GM12878 (cell line): Measurements from ENCODE around the gene MSI2. TPM values are rescaled to one million over a fixed set of nuclear protein-coding genes. Genes with fewer than 3 reads are reported as not detected.

ENCODE experiments used
- ATAC-seq: fragments of 200-7000 bp; cut with Tn5 transposase; 3 replicates; pipeline ENCODE4 v1.9.1; 2020; ENCODE audit warnings: mild to moderate bottlenecking, moderate library complexity
- BruUV-seq: library from RNA; stranded (reverse); fragments of 400-500 nt; replicated peaks from 2 replicates; lab custom pipeline; 2021; lab: Mats Ljungman, UMichigan
- CTCF ChIA-PET: fragments of 300-600 bp; sonication (Branson Sonifier 250); formaldehyde crosslinking; extraction: SDS; loops from one replicate; lab custom pipeline; 2021; ENCODE audit warnings: inconsistent platforms; lab: Yijun Ruan, JAX
- POLR2A ChIA-PET: fragments of 350-600 bp; formaldehyde crosslinking; extraction: SDS; loops from one replicate; lab custom pipeline; 2021; ENCODE audit warnings: inconsistent platforms; lab: Charles Lee
- RAD21 ChIA-PET: fragments of 300-600 bp; sonication (Branson Sonifier 250); formaldehyde crosslinking; loops from one replicate; lab custom pipeline; 2023; ENCODE audit warnings: antibody characterized with exemption; ENCODE audit not compliant: unreplicated experiment; lab: Charles Lee
- SMC1A ChIA-PET: fragments of 300-600 bp; sonication (Branson Sonifier 250); formaldehyde crosslinking; loops from one replicate; lab custom pipeline; 2023; ENCODE audit not compliant: unreplicated experiment, uncharacterized antibody; lab: Charles Lee
- DNase-seq: peaks from one replicate; pipeline ENCODE4 v3.0.0-alpha.2; 2011; ENCODE audit warnings: low read depth, low spot score
- FAIRE-seq: peaks from 3 replicates; lab custom pipeline; 2011; peaks lifted over from hg19 to GRCh38; lab: Jason Lieb, UNC
- H2AFZ ChIP-seq: 2 replicates; pipeline ENCODE4 v1.6.0; 2011; ENCODE audit warnings: low read depth, low read length, control low read depth; ENCODE audit not compliant: control insufficient read depth
- H3K27ac ChIP-seq: 2 replicates; pipeline ENCODE4 v1.5.1; 2011; ENCODE audit warnings: control low read depth; ENCODE audit not compliant: control insufficient read depth, insufficient read depth
- H3K27me3 ChIP-seq, 2 experiments: replicated peaks in 1 of 2; 2 replicates each; pipeline versions ENCODE4 v1.6.0 to v1.6.1; 2011; ENCODE audit warnings: low read length in 1 of 2; ENCODE audit not compliant: control insufficient read depth in 2 of 2, insufficient read depth in 2 of 2
- H3K36me3 ChIP-seq, 2 experiments: 2 replicates each; pipeline ENCODE4 v1.5.1; 2011; ENCODE audit warnings: low read length in 1 of 2; ENCODE audit not compliant: control insufficient read depth in 2 of 2, insufficient read depth in 2 of 2
- H3K4me1 ChIP-seq: 2 replicates; pipeline ENCODE4 v1.6.1; 2011; ENCODE audit warnings: mild to moderate bottlenecking, low read length, moderate library complexity, mixed read lengths; ENCODE audit not compliant: control insufficient read depth, insufficient read depth
- H3K4me2 ChIP-seq: 2 replicates; pipeline ENCODE4 v1.6.0; 2011; ENCODE audit warnings: control low read depth; ENCODE audit not compliant: control insufficient read depth, insufficient read depth
- H3K4me3 ChIP-seq: fragments of 200-600 bp; sonication (generic); 2 replicates; pipeline ENCODE4 v1.5.1; 2016
- H3K79me2 ChIP-seq: 2 replicates; pipeline ENCODE4 v1.6.0; 2011; ENCODE audit warnings: low read length; ENCODE audit not compliant: control insufficient read depth, insufficient read depth
- H3K9ac ChIP-seq: 2 replicates; pipeline ENCODE4 v1.8.0; 2011; ENCODE audit warnings: low read length, control low read depth, mixed read lengths; ENCODE audit not compliant: control insufficient read depth, insufficient read depth
- H3K9me3 ChIP-seq: replicated peaks from 3 replicates; pipeline ENCODE4 v1.5.1; 2011; ENCODE audit warnings: mild to moderate bottlenecking, low read length; ENCODE audit not compliant: control insufficient read depth, insufficient read depth
- H4K20me1 ChIP-seq: 2 replicates; pipeline ENCODE4 v1.6.0; 2011; ENCODE audit not compliant: control insufficient read depth, insufficient read depth
- BACH1 ChIP-seq: fragments of 450-650 bp; IDR thresholded peaks from 2 replicates; pipeline ENCODE4 v1.6.1; 2017; ENCODE audit warnings: mild to moderate bottlenecking, borderline replicate concordance
- CHD1 ChIP-seq: IDR thresholded peaks from 2 replicates; pipeline ENCODE4 v1.6.1; 2012; ENCODE audit warnings: low read depth, low read length, improper control_type of control experiment
- CREB1 ChIP-seq: IDR thresholded peaks from 2 replicates; pipeline ENCODE4 v1.6.1; 2012; ENCODE audit warnings: low read depth, mild to moderate bottlenecking, inconsistent platforms
- E2F4 ChIP-seq: IDR thresholded peaks from 2 replicates; pipeline ENCODE4 v1.6.1; 2012; ENCODE audit warnings: low read depth, low read length, improper control_type of control experiment
- EED ChIP-seq: sonication (generic); IDR thresholded peaks from 2 replicates; pipeline ENCODE4 v1.6.1; 2016; ENCODE audit warnings: antibody characterized with exemption, low read depth
- EGR1 ChIP-seq, 2 experiments: IDR thresholded peaks; 1 replicate in 1 of 2; 2 replicates in 1 of 2; pipeline ENCODE4 v1.6.1; 2011 to 2012; ENCODE audit warnings: low read depth in 2 of 2, low read length in 2 of 2, borderline replicate concordance in 1 of 2, mild to moderate bottlenecking in 1 of 2, moderate library complexity in 1 of 2
- ETV6 ChIP-seq, 2 experiments: fragments of 450-650 bp in 1 of 2; IDR thresholded peaks in 1 of 2; conservative IDR thresholded peaks in 1 of 2; 2 replicates each; pipeline ENCODE4 v1.6.1; 2014; ENCODE audit warnings: antibody characterized with exemption in 1 of 2, borderline replicate concordance in 1 of 2, low read depth in 1 of 2, mild to moderate bottlenecking in 1 of 2, moderate library complexity in 1 of 2
- IRF3 ChIP-seq: fragments of 450-650 bp; IDR thresholded peaks from 2 replicates; pipeline ENCODE4 v1.6.1; 2014; ENCODE audit warnings: mild to moderate bottlenecking
- IRF5 ChIP-seq: fragments of 450-650 bp; IDR thresholded peaks from 2 replicates; pipeline ENCODE4 v1.6.1; 2017; ENCODE audit warnings: borderline replicate concordance
- KDM1A ChIP-seq: fragments of 200-600 bp; sonication (generic); IDR thresholded peaks from 2 replicates; pipeline ENCODE4 v1.6.1; 2016; ENCODE audit warnings: borderline replicate concordance
- MEF2A ChIP-seq: IDR thresholded peaks from 2 replicates; pipeline ENCODE4 v1.6.1; 2011; ENCODE audit warnings: low read depth, mild to moderate bottlenecking, low read length, moderate library complexity; ENCODE audit not compliant: insufficient read depth
- MYB ChIP-seq: fragments of 150-350 bp; IDR thresholded peaks from 2 replicates; pipeline ENCODE4 v1.6.1; 2014; ENCODE audit warnings: mild to moderate bottlenecking, low read depth, low read length, borderline replicate concordance
- NR2F1 ChIP-seq: fragments of 450-650 bp; conservative IDR thresholded peaks from 2 replicates; pipeline ENCODE4 v1.6.1; 2017; ENCODE audit warnings: mild to moderate bottlenecking
- RELA ChIP-seq: fragments of 450-650 bp; IDR thresholded peaks from 2 replicates; pipeline ENCODE4 v1.8.0; 2014; ENCODE audit warnings: borderline replicate concordance; ENCODE audit not compliant: partially characterized antibody
- SMAD1 ChIP-seq: fragments of 450-650 bp; IDR thresholded peaks from 2 replicates; pipeline ENCODE4 v1.6.1; 2018; ENCODE audit warnings: mild to moderate bottlenecking, low read depth; ENCODE audit not compliant: partially characterized antibody
- TARDBP ChIP-seq: IDR thresholded peaks from 2 replicates; pipeline ENCODE4 v1.6.1; 2016; ENCODE audit warnings: borderline replicate concordance
- YBX1 ChIP-seq: fragments of 450-650 bp; IDR thresholded peaks from 2 replicates; pipeline ENCODE4 v1.6.1; 2016; ENCODE audit warnings: antibody characterized with exemption
- WGBS: methylation state at CpG from one replicate; pipeline ENCODE4 v1.1.6; 2016; ENCODE audit warnings: low lambda C conversion rate; ENCODE audit not compliant: insufficient replicate concordance, insufficient coverage; ENCODE audit errors: missing lambda C conversion rate; 5-methylcytosine and 5-hydroxymethylcytosine counted together
- in situ Hi-C: fragments of 300-500 bp; cut with MboI; formaldehyde crosslinking; loops from 9 replicates; pipeline ENCODE4 v1.14.3; 2018; ENCODE audit warnings: mixed read lengths
- intact Hi-C: fragments of 100-400 bp; cut with micrococcal nuclease; formaldehyde crosslinking; loops from one replicate; pipeline ENCODE4 v1.14.2; 2022; ENCODE audit not compliant: unreplicated experiment
- polyA plus RNA-seq, 11 experiments: library from polyadenylated mRNA; depleted of rRNA in 4 of 11; unstranded in 6 of 11; stranded (reverse) in 5 of 11; fragments of >200 nt; fragmentation: Nextera tagmentation in 4 of 11; fragmentation: Illumina TruSeq in 1 of 11; extraction: Ambion mirVana in 4 of 11; extraction: Trizol in 1 of 11; gene quantifications; 1 replicate in 1 of 11; 2 replicates in 10 of 11; pipeline versions ENCODE4 v1.2.1 to v1.2.3, GENCODE V29; 2011 to 2016; ENCODE audit warnings: inconsistent platforms in 2 of 11, missing spikeins in 2 of 11, low read depth in 1 of 11
- total RNA-seq, 4 experiments: library from RNA; depleted of rRNA in 3 of 4; stranded (reverse); fragments of >200 nt in 3 of 4; fragmentation: Illumina TruSeq in 1 of 4; extraction: Trizol in 1 of 4; gene quantifications; 2 replicates each; pipeline versions ENCODE4 v1.2.1 to v1.2.3, GENCODE V29; 2013 to 2021
- TF ChIP-seq, protein P1 (sequence below): fragments of 450-650 bp; IDR thresholded peaks from 2 replicates; pipeline ENCODE4 v1.6.1; 2018; ENCODE audit warnings: borderline replicate concordance, mild to moderate bottlenecking; ENCODE audit not compliant: partially characterized antibody

Gene MSI2
- total and polyA plus RNA-seq, 10 of the 15 experiments (the other 5 are each of a cell fraction or from before 2014, with no cell fraction given) = 6.1 to 76.1 (median 42.0) TPM

DNA sequence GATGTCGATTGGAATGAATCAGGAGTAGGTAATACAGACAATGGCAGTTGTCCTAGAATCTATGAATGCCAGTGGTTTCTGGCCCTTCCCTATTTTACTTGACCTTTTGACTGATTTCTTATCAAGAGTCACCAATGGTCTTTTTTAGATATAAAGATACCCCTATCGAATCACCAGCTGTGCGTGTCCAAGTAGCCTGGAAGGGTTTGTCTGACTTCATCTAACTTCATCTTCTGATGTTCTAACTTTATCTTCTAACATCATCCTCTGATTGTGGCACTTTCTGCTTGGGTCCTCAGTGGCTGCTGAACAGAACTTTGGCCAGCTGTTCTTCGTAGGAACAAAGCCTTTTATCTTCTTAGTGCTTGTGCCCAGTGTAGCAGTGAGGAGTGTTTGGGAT lies 129.7 kb downstream of the MSI2 start:
- SMC1A ChIA-PET = interaction anchor here (2.8 kb wide), 1 partner anchor 13 kb away, joined by 16 read pairs; no protein-coding TSS in a partner anchor
- RAD21 ChIA-PET = no interaction called here
- peaks cover 1 to 2% of the 10 kb centered on the region in 2 experiments; a peak in 2 of 4 replicates for H3K36me3 ChIP-seq
- peaks cover 10% of the 10 kb centered on the region; the same call in 1 of the 3 replicates for H3K9me3 ChIP-seq
- CTCF ChIA-PET = interaction anchor here (2.2 kb wide), 1 partner anchor 13 kb away, joined by 9 read pairs; no protein-coding TSS in a partner anchor
- POLR2A ChIA-PET = no interaction called here
- TF ChIP-seq EGR1 (IDR thresholded peaks at IDR 0.05; ENCODE audit: borderline replicate concordance in 1 of 2, low read depth in 2 of 2, low read length in 2 of 2) (no peak), TARDBP (no peak), IRF5 (no peak), CHD1 (no peak), MEF2A (no peak), KDM1A (no peak), YBX1 (no peak), RELA (no peak), E2F4 (no peak), IRF3 (no peak), EED (no peak), NR2F1 (no peak), CREB1 (no peak), ETV6 (conservative IDR thresholded peaks at IDR 0.05 in 1 of 2, IDR thresholded peaks at IDR 0.05 in 1 of 2; ENCODE audit: borderline replicate concordance in 1 of 2, low read depth in 1 of 2) (no peak), SMAD1 (no peak), MYB (no peak), BACH1 (no peak)
- TF ChIP-seq, protein P1, sequence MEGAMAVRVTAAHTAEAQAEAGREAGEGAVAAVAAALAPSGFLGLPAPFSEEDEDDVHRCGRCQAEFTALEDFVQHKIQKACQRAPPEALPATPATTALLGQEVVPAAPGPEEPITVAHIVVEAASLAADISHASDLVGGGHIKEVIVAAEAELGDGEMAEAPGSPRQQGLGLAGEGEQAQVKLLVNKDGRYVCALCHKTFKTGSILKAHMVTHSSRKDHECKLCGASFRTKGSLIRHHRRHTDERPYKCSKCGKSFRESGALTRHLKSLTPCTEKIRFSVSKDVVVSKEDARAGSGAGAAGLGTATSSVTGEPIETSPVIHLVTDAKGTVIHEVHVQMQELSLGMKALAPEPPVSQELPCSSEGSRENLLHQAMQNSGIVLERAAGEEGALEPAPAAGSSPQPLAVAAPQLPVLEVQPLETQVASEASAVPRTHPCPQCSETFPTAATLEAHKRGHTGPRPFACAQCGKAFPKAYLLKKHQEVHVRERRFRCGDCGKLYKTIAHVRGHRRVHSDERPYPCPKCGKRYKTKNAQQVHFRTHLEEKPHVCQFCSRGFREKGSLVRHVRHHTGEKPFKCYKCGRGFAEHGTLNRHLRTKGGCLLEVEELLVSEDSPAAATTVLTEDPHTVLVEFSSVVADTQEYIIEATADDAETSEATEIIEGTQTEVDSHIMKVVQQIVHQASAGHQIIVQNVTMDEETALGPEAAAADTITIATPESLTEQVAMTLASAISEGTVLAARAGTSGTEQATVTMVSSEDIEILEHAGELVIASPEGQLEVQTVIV = no peak
- H3K4me2 ChIP-seq = no peak overlapping the region
- no peak overlapping the region for H3K27ac ChIP-seq
- in situ Hi-C loops (no loop called here), intact Hi-C loops (no loop called here)
- no peak for FAIRE-seq
- H3K9ac ChIP-seq = no peak overlapping the region
- H3K79me2 ChIP-seq = peaks cover 2% of the 10 kb centered on the region
- no peaks in the 10 kb centered on the region for H3K27me3 ChIP-seq
- BruUV-seq = no TSS peak
- no peaks in the 10 kb centered on the region for H4K20me1 ChIP-seq
- H2AFZ ChIP-seq = no peak overlapping the region
- 97% methylated on average over 4 of the region's 4 CpGs for WGBS
- no peaks in the 10 kb centered on the region for H3K4me1 ChIP-seq
- ATAC-seq = no peak
- no peak overlapping the region for H3K4me3 ChIP-seq
- no peak for DNase-seq
